IMR-90 (cell line): ENCODE data around the gene UBL3. TPM values are rescaled to one million over a fixed set of nuclear protein-coding genes. Genes with fewer than 3 reads are reported as not detected.

ENCODE experiments used
- ATAC-seq: fragments of 200-7000 bp; cut with Tn5 transposase; 2 replicates; pipeline ENCODE4 v1.9.1; 2020; ENCODE audit warnings: low read depth, mild to moderate bottlenecking, moderate library complexity
- BruUV-seq: library from RNA; stranded (reverse); fragments of 400-500 nt; replicated peaks from 2 replicates; lab custom pipeline; 2021; lab: Mats Ljungman, UMichigan
- CTCF ChIA-PET: fragments of 300-600 bp; formaldehyde crosslinking; extraction: SDS; loops from one replicate; lab custom pipeline; 2021; ENCODE audit warnings: antibody characterized with exemption; lab: Yijun Ruan, JAX
- POLR2A ChIA-PET: fragments of 300-600 bp; sonication (Branson Sonifier 250); formaldehyde crosslinking; loops from one replicate; lab custom pipeline; 2022; ENCODE audit warnings: antibody characterized with exemption; ENCODE audit not compliant: unreplicated experiment; lab: Charles Lee
- DNase-seq: peaks from one replicate; pipeline ENCODE4 v3.0.0; 2013
- H2AFZ ChIP-seq: replicated peaks from 2 replicates; pipeline ENCODE3; 2013; ENCODE audit warnings: low read length, mild to moderate bottlenecking; ENCODE audit not compliant: poor library complexity
- H2AK5ac ChIP-seq: 2 replicates; pipeline ENCODE4 v1.6.1; 2013; ENCODE audit warnings: low read depth, low read length, inconsistent platforms
- H2AK9ac ChIP-seq: replicated peaks from 2 replicates; pipeline ENCODE3; 2013; ENCODE audit warnings: mild to moderate bottlenecking, low read depth, low read length, moderate library complexity; ENCODE audit not compliant: poor library complexity
- H2BK120ac ChIP-seq: 2 replicates; pipeline ENCODE4 v1.6.1; 2013; ENCODE audit warnings: low read depth, low read length, inconsistent platforms
- H2BK15ac ChIP-seq: 3 replicates; pipeline ENCODE4 v1.6.1; 2013; ENCODE audit warnings: low read depth, low read length, inconsistent platforms
- H2BK20ac ChIP-seq: 2 replicates; pipeline ENCODE4 v1.6.1; 2013; ENCODE audit warnings: low read depth, mild to moderate bottlenecking, inconsistent platforms, low read length, moderate library complexity
- H2BK5ac ChIP-seq: 2 replicates; pipeline ENCODE4 v1.6.1; 2013; ENCODE audit warnings: mild to moderate bottlenecking, low read depth, low read length, inconsistent platforms; ENCODE audit not compliant: poor library complexity, severe bottlenecking
- H3K14ac ChIP-seq: replicated peaks from 2 replicates; pipeline ENCODE4 v1.6.1; 2013; ENCODE audit warnings: low read depth, low read length, inconsistent platforms
- H3K18ac ChIP-seq: 2 replicates; pipeline ENCODE4 v1.6.1; 2013; ENCODE audit warnings: low read depth, low read length, control low read depth
- H3K23ac ChIP-seq: 2 replicates; pipeline ENCODE4 v1.6.1; 2013; ENCODE audit warnings: low read depth, low read length, inconsistent platforms
- H3K27ac ChIP-seq: 2 replicates; pipeline ENCODE4 v1.5.1; 2013; ENCODE audit warnings: mild to moderate bottlenecking, control low read depth, low read length; ENCODE audit not compliant: insufficient read depth
- H3K27me3 ChIP-seq: 2 replicates; pipeline ENCODE4 v1.6.1; 2013; ENCODE audit warnings: low read length; ENCODE audit not compliant: control insufficient read depth, insufficient read depth
- H3K36me3 ChIP-seq: 2 replicates; pipeline ENCODE4 v1.6.1; 2013; ENCODE audit warnings: low read length, mixed read lengths; ENCODE audit not compliant: control insufficient read depth, insufficient read depth
- H3K4ac ChIP-seq: 2 replicates; pipeline ENCODE4 v1.6.1; 2013; ENCODE audit warnings: low read depth, low read length, inconsistent platforms
- H3K4me1 ChIP-seq: 2 replicates; pipeline ENCODE4 v1.6.1; 2013; ENCODE audit warnings: low read length, mixed read lengths; ENCODE audit not compliant: control insufficient read depth, insufficient read depth
- H3K4me2 ChIP-seq: 2 replicates; pipeline ENCODE4 v1.6.1; 2013; ENCODE audit warnings: low read depth, mild to moderate bottlenecking, control low read depth, low read length, moderate library complexity
- H3K4me3 ChIP-seq: 2 replicates; pipeline ENCODE4 v1.5.1; 2013; ENCODE audit warnings: low read depth, mild to moderate bottlenecking, control low read depth, low read length, moderate library complexity; ENCODE audit not compliant: insufficient read depth
- H3K56ac ChIP-seq: 2 replicates; pipeline ENCODE4 v1.6.1; 2013; ENCODE audit warnings: low read length, inconsistent platforms; ENCODE audit not compliant: insufficient read depth; ENCODE audit errors: extremely low read depth
- H3K79me1 ChIP-seq, 2 experiments: 2 replicates each; pipeline ENCODE4 v1.6.1; 2013; ENCODE audit warnings: low read length in 2 of 2, inconsistent platforms in 1 of 2, low read depth in 1 of 2
- H3K9ac ChIP-seq: 2 replicates; pipeline ENCODE4 v1.6.1; 2013; ENCODE audit warnings: low read depth, low read length, control low read depth
- H3K9me1 ChIP-seq: 2 replicates; pipeline ENCODE4 v1.6.1; 2013; ENCODE audit warnings: low read length, inconsistent platforms; ENCODE audit not compliant: insufficient read depth
- H3K9me3 ChIP-seq: 2 replicates; pipeline ENCODE4 v1.6.1; 2013; ENCODE audit warnings: low read length; ENCODE audit not compliant: control insufficient read depth, insufficient read depth
- H4K20me1 ChIP-seq: 2 replicates; pipeline ENCODE4 v1.6.1; 2013; ENCODE audit warnings: low read length, inconsistent platforms; ENCODE audit not compliant: insufficient read depth
- H4K5ac ChIP-seq: 2 replicates; pipeline ENCODE4 v1.6.1; 2013; ENCODE audit warnings: mild to moderate bottlenecking, low read depth, low read length, control low read depth
- H4K8ac ChIP-seq, 2 experiments: 2 replicates each; pipeline ENCODE4 v1.6.1; 2013; ENCODE audit warnings: low read depth in 2 of 2, low read length in 2 of 2, control low read depth in 1 of 2, inconsistent platforms in 1 of 2
- H4K91ac ChIP-seq: 2 replicates; pipeline ENCODE4 v1.6.1; 2013; ENCODE audit warnings: low read depth, low read length, inconsistent platforms; ENCODE audit not compliant: insufficient read depth
- BHLHE40 ChIP-seq: fragments of 150-350 bp; IDR thresholded peaks from 2 replicates; pipeline ENCODE4 v1.6.1; 2016; ENCODE audit warnings: mild to moderate bottlenecking, low read depth, low read length
- CEBPB ChIP-seq: IDR thresholded peaks from 2 replicates; pipeline ENCODE4 v1.6.1; 2012; ENCODE audit warnings: low read depth, low read length, improper control_type of control experiment
- CHD1 ChIP-seq: IDR thresholded peaks from 2 replicates; pipeline ENCODE4 v1.6.1; 2012; ENCODE audit warnings: low read depth, low read length, improper control_type of control experiment
- CTCF ChIP-seq: conservative IDR thresholded peaks from 2 replicates; pipeline ENCODE4 v1.5.1; 2012; ENCODE audit warnings: mild to moderate bottlenecking, low read depth, low read length, improper control_type of control experiment
- ELK1 ChIP-seq: fragments of 150-350 bp; IDR thresholded peaks from 2 replicates; pipeline ENCODE4 v1.6.1; 2016; ENCODE audit warnings: low read depth, mild to moderate bottlenecking, low read length, moderate library complexity, borderline replicate concordance
- FOS ChIP-seq: fragments of 150-350 bp; IDR thresholded peaks from 2 replicates; pipeline ENCODE4 v1.6.1; 2016; ENCODE audit warnings: low read depth, low read length
- MAFK ChIP-seq: IDR thresholded peaks from 2 replicates; pipeline ENCODE4 v1.6.1; 2012; ENCODE audit warnings: low read depth, low read length, improper control_type of control experiment
- MXI1 ChIP-seq: IDR thresholded peaks from 2 replicates; pipeline ENCODE4 v1.6.1; 2012; ENCODE audit warnings: low read depth, mild to moderate bottlenecking, low read length, moderate library complexity, borderline replicate concordance
- NFE2L2 ChIP-seq: fragments of 150-350 bp; IDR thresholded peaks from 2 replicates; pipeline ENCODE4 v1.6.1; 2016; ENCODE audit warnings: low read depth, mild to moderate bottlenecking, low read length
- POLR2A ChIP-seq: IDR thresholded peaks from 2 replicates; pipeline ENCODE4 v1.6.1; 2012; ENCODE audit warnings: mild to moderate bottlenecking, low read depth, low read length
- RAD21 ChIP-seq: IDR thresholded peaks from 2 replicates; pipeline ENCODE4 v1.6.1; 2012; ENCODE audit warnings: low read length, improper control_type of control experiment
- RCOR1 ChIP-seq: IDR thresholded peaks from 2 replicates; pipeline ENCODE4 v1.6.1; 2012; ENCODE audit warnings: mild to moderate bottlenecking, low read length, improper control_type of control experiment; ENCODE audit not compliant: insufficient replicate concordance
- RFX5 ChIP-seq: IDR thresholded peaks from 2 replicates; pipeline ENCODE4 v1.8.0; 2012; ENCODE audit warnings: low read depth, mild to moderate bottlenecking, low read length, moderate library complexity
- SMC3 ChIP-seq: fragments of 150-350 bp; IDR thresholded peaks from 2 replicates; pipeline ENCODE4 v1.6.1; 2016; ENCODE audit warnings: low read depth, mild to moderate bottlenecking, antibody characterized with exemption, low read length, moderate library complexity
- USF2 ChIP-seq: fragments of 150-350 bp; IDR thresholded peaks from 2 replicates; pipeline ENCODE4 v1.6.1; 2017; ENCODE audit warnings: mild to moderate bottlenecking, antibody characterized with exemption, low read length, low read depth
- WGBS, 2 experiments: methylation state at CpG; one replicate each; pipeline versions ENCODE4 v1.1.5 to v1.1.7; 2013; ENCODE audit warnings: missing lambda C conversion rate in 2 of 2; ENCODE audit not compliant: insufficient read length in 1 of 2; ENCODE audit errors: extremely low coverage in 2 of 2; 5-methylcytosine and 5-hydroxymethylcytosine counted together
- dilution Hi-C: fragments of 300-500 bp; cut with HindIII; formaldehyde crosslinking; loops from one replicate; pipeline ENCODE4 v1.14.3; 2018; ENCODE audit warnings: low sequenced_read_pairs; ENCODE audit not compliant: unreplicated experiment
- in situ Hi-C: fragments of 300-500 bp; cut with MboI; formaldehyde crosslinking; loops from 3 replicates; pipeline ENCODE4 v1.14.3; 2019; ENCODE audit warnings: low sequenced_read_pairs, inconsistent platforms, mixed read lengths
- intact Hi-C: fragments of 100-400 bp; cut with micrococcal nuclease; formaldehyde crosslinking; loops from 2 replicates; pipeline ENCODE4 v1.10.0; 2022
- polyA plus RNA-seq, 3 experiments: library from polyadenylated mRNA; depleted of rRNA; stranded (reverse); fragments of >200 nt; gene quantifications; 2 replicates each; pipeline ENCODE4 v1.2.3, GENCODE V29; 2012; ENCODE audit warnings: low replicate concordance in 1 of 3
- total RNA-seq: library from RNA; depleted of rRNA; stranded (reverse); fragments of >200 nt; gene quantifications from 2 replicates; pipeline ENCODE4 v1.2.3, GENCODE V29; 2012

UBL3 gene
- total and polyA plus RNA-seq, 2 of the 4 experiments (the other 2 are of a cell fraction), result 16.0 to 19.9 TPM

- Histone ChIP-seq H4K91ac (no peak overlapping the region), H2AFZ (peak overlapping the region; percentile 58), H3K9me1 (peaks cover 5% of the 10 kb centered on the region), H3K4ac (no peak overlapping the region), H3K27me3 (peaks cover 8% of the 10 kb centered on the region), H2BK5ac (no peak overlapping the region), H3K18ac (no peak overlapping the region), H3K23ac (no peak overlapping the region), H2BK15ac (no peak overlapping the region), H3K4me1 (no peaks in the 10 kb centered on the region), H3K79me1 (no peaks in the 10 kb centered on the region), H3K56ac (no peak overlapping the region), H2AK5ac (no peak overlapping the region), H4K5ac (no peak overlapping the region), H3K9me3 (no peaks in the 10 kb centered on the region), H3K4me2 (no peak overlapping the region), H4K8ac (peak overlapping the region in 1 of 2 experiments; percentile 34; a peak in 1 of 4 replicates), H3K14ac (peak overlapping the region; percentile 57; the same call in 1 of the 2 replicates), H2BK120ac (no peak overlapping the region), H3K9ac (no peak overlapping the region), H2AK9ac (no peak overlapping the region), H2BK20ac (no peak overlapping the region), H3K4me3 (no peak overlapping the region), H3K36me3 (no peaks in the 10 kb centered on the region), H4K20me1 (no peaks in the 10 kb centered on the region), H3K27ac (no peak overlapping the region)
- WGBS, 2 experiments, result no CpG with 5 or more reads among the region's 6 CpGs
- peak; percentile 82 for ATAC-seq
- CTCF ChIA-PET, result interaction anchor here (0.9 kb wide), 1 partner anchor 362 kb away, joined by 3 read pairs; no protein-coding TSS in a partner anchor
- dilution Hi-C loops, result no loop called here
- POLR2A ChIA-PET, result no interaction called here
- BruUV-seq, result no TSS peak
- DNase-seq, result peak; percentile 84
- in situ Hi-C loops, result no loop called here
- intact Hi-C loops, result no loop called here
- TF ChIP-seq MXI1 (no peak), CTCF (no peak), CEBPB (peak; percentile 95), ELK1 (no peak), RFX5 (no peak), USF2 (no peak), CHD1 (no peak), RAD21 (no peak), RCOR1 (peak; percentile 84), NFE2L2 (no peak), MAFK (no peak), BHLHE40 (no peak), POLR2A (no peak), FOS (0 out of 2 replicates have a peak, but pooled peaks have one; percentile 4), SMC3 (no peak)
These were observed 100.8 kb downstream of the UBL3 start for GRCh38 chr13:29749401-29750182.
